Adrenal gland (tissue), 5 donors: ENCODE results near the gene KLHDC4.

Source experiments
- POLR2A ChIP-seq, 2 donors: fragments of 450-650 bp; IDR thresholded peaks; one replicate each; pipeline ENCODE4 v1.6.1; 2017; ENCODE audit warnings: antibody characterized with exemption in 2 of 2, mild to moderate bottlenecking in 2 of 2, moderate library complexity in 1 of 2
- TF ChIP-seq, protein P1 (sequence below), 6 experiments: fragments of 450-650 bp in 4 of 6; fragments of 200-600 bp in 2 of 6; sonication (generic) in 1 of 6; IDR thresholded peaks; 1 replicate in 5 of 6; 2 replicates in 1 of 6; pipeline versions ENCODE4 v1.5.1 to v1.8.0; 2016 to 2021; ENCODE audit warnings: antibody characterized with exemption in 6 of 6, mild to moderate bottlenecking in 2 of 6, moderate library complexity in 1 of 6
- donor health status: DM: no; HTN: no; CAD: no.

DNA sequence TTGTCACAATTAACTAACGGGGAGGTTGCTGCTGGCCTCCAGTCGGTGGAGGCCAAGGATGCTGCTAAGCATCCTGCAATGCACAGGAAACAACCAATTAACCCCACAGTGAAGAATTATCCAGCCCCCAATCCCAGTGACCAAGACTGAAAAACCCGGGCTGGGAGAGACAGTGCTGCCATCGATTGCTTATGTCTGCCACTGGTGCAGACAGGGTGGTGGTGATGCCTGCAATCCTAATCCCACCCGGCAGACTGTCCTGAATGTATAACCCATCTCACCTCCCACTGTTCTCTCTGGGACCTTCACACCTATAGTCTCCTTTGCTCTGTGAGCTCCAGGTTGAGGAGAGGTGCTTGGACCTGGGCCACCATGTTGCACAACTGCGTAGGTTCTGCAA is 42.3 kb upstream of the KLHDC4 start:
- TF ChIP-seq, protein P1, sequence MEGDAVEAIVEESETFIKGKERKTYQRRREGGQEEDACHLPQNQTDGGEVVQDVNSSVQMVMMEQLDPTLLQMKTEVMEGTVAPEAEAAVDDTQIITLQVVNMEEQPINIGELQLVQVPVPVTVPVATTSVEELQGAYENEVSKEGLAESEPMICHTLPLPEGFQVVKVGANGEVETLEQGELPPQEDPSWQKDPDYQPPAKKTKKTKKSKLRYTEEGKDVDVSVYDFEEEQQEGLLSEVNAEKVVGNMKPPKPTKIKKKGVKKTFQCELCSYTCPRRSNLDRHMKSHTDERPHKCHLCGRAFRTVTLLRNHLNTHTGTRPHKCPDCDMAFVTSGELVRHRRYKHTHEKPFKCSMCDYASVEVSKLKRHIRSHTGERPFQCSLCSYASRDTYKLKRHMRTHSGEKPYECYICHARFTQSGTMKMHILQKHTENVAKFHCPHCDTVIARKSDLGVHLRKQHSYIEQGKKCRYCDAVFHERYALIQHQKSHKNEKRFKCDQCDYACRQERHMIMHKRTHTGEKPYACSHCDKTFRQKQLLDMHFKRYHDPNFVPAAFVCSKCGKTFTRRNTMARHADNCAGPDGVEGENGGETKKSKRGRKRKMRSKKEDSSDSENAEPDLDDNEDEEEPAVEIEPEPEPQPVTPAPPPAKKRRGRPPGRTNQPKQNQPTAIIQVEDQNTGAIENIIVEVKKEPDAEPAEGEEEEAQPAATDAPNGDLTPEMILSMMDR (IDR thresholded peaks at IDR 0.05): no peak
- no peak for TF ChIP-seq POLR2A (IDR thresholded peaks at IDR 0.05)
